OCI-LY1 (cell line): ENCODE measurements around the gene CSTF1.
"Not testable (repeated sequence)": the region's sequence is repeated elsewhere in the genome, so short reads cannot be mapped to it uniquely, and the experiment has no call there.

Experiments used
- H2AFZ ChIP-seq: fragments of 200-600 bp; sonication (generic), shearing (Covaris generic); 2 replicates; pipeline ENCODE4 v1.6.0; 2014; ENCODE audit warnings: antibody characterized with exemption, mild to moderate bottlenecking, low read length
- H3F3A ChIP-seq: fragments of 200-600 bp; sonication (generic), shearing (Covaris generic); 2 replicates; pipeline ENCODE4 v1.6.0; 2014; ENCODE audit warnings: mild to moderate bottlenecking, antibody characterized with exemption, low read length, moderate library complexity; ENCODE audit not compliant: insufficient read depth
- H3K27ac ChIP-seq: fragments of 200-600 bp; sonication (generic); 2 replicates; pipeline ENCODE4 v1.5.1; 2014; ENCODE audit warnings: low read length, mixed run types, mild to moderate bottlenecking, low read depth; ENCODE audit not compliant: poor library complexity, severe bottlenecking
- H3K27me3 ChIP-seq: fragments of 200-600 bp; sonication (generic); 2 replicates; pipeline ENCODE4 v1.6.0; 2014; ENCODE audit warnings: antibody characterized with exemption, mild to moderate bottlenecking, low read length, moderate library complexity; ENCODE audit not compliant: insufficient read depth
- H3K36me3 ChIP-seq: fragments of 200-600 bp; sonication (generic); 2 replicates; pipeline ENCODE4 v1.6.1; 2014; ENCODE audit warnings: mild to moderate bottlenecking, antibody characterized with exemption, low read length, moderate library complexity, mixed read lengths; ENCODE audit not compliant: insufficient read depth
- H3K4me1 ChIP-seq: fragments of 200-600 bp; sonication (generic); 2 replicates; pipeline ENCODE4 v1.5.1; 2014; ENCODE audit warnings: mild to moderate bottlenecking, low read length, moderate library complexity; ENCODE audit not compliant: insufficient read depth, severe bottlenecking
- H3K4me2 ChIP-seq: fragments of 200-600 bp; sonication (generic), shearing (Covaris generic); 2 replicates; pipeline ENCODE4 v1.6.1; 2014; ENCODE audit warnings: low read length
- H3K4me3 ChIP-seq: fragments of 200-600 bp; sonication (generic); 2 replicates; pipeline ENCODE4 v1.5.1; 2014; ENCODE audit warnings: low read length, low read depth, mild to moderate bottlenecking, mixed read lengths; ENCODE audit not compliant: poor library complexity, severe bottlenecking
- H3K79me2 ChIP-seq: fragments of 200-600 bp; shearing (Covaris generic); 2 replicates; pipeline ENCODE4 v1.6.1; 2016; ENCODE audit warnings: mixed run types, low read length, mixed read lengths; ENCODE audit not compliant: insufficient read depth
- H3K9ac ChIP-seq: fragments of 200-600 bp; sonication (generic), shearing (Covaris generic); 2 replicates; pipeline ENCODE4 v1.6.1; 2014; ENCODE audit warnings: mild to moderate bottlenecking, low read length, mixed read lengths
- H3K9me2 ChIP-seq: fragments of 200-600 bp; sonication (generic), shearing (Covaris generic); 2 replicates; pipeline ENCODE4 v1.6.1; 2014; ENCODE audit warnings: low read depth, mild to moderate bottlenecking, low read length, mixed read lengths
- H3K9me3 ChIP-seq: fragments of 200-600 bp; shearing (Covaris generic); 2 replicates; pipeline ENCODE4 v1.6.1; 2014; ENCODE audit warnings: low read length, mixed read lengths
- H4K20me1 ChIP-seq: fragments of 200-600 bp; sonication (generic), shearing (Covaris generic); 2 replicates; pipeline ENCODE4 v1.6.0; 2016; ENCODE audit warnings: mild to moderate bottlenecking, low read length; ENCODE audit not compliant: insufficient read depth
- CTCF ChIP-seq: fragments of 200-600 bp; sonication (generic), shearing (Covaris generic); IDR thresholded peaks from 2 replicates; pipeline ENCODE4 v1.5.1; 2017; ENCODE audit warnings: mild to moderate bottlenecking, antibody characterized with exemption, low read length, moderate library complexity, mixed read lengths
- EZH2 ChIP-seq: fragments of 200-600 bp; sonication (generic), shearing (Covaris generic); IDR thresholded peaks from 2 replicates; pipeline ENCODE4 v1.8.0; 2017; ENCODE audit warnings: borderline replicate concordance, mixed run types, mild to moderate bottlenecking, antibody characterized with exemption, low read length, moderate library complexity, mixed read lengths

Gene CSTF1

GRCh38 chr20:56406910-56407309 is 14.5 kb downstream of the CSTF1 start:
- TF ChIP-seq CTCF: no peak
- no peak for TF ChIP-seq EZH2
- H4K20me1 ChIP-seq: no peaks in the 10 kb centered on the region
- H3K4me1 ChIP-seq: peaks cover 8% of the 10 kb centered on the region
- no peaks in the 10 kb centered on the region for H3K9me2 ChIP-seq
- no peaks in the 10 kb centered on the region for H3K9me3 ChIP-seq
- H3K27me3 ChIP-seq: no peaks in the 10 kb centered on the region
- no peak overlapping the region for H2AFZ ChIP-seq
- no peak overlapping the region for H3K4me2 ChIP-seq
- peaks cover 69% of the 10 kb centered on the region for H3K36me3 ChIP-seq
- no peaks in the 10 kb centered on the region for H3F3A ChIP-seq
- H3K4me3 ChIP-seq: no peak overlapping the region
- no peak overlapping the region for H3K9ac ChIP-seq
- H3K79me2 ChIP-seq: no peaks in the 10 kb centered on the region
- H3K27ac ChIP-seq: no peak overlapping the region

DNA sequence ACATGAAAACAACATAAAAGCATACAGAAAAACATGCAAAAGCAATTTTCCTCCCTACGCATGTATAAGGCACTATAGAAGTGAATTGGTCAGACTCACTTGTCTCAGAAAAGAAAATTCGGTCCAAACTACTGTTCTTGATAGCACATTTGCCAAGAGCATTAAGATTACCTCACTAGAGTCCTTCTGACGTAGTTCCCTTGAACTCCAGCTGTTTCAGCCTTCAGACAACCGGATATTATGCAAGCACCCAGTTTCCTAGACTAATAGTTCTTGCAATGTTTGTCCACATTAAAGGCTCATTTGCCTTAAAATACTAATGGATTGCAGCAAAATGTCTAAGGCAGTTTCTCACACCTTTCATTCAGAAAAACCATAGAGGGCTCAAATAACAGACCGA is 17.1 kb downstream of the CSTF1 start:
- Histone ChIP-seq H3K9me2 (no peaks in the 10 kb centered on the region), H2AFZ (no peak overlapping the region)

DNA sequence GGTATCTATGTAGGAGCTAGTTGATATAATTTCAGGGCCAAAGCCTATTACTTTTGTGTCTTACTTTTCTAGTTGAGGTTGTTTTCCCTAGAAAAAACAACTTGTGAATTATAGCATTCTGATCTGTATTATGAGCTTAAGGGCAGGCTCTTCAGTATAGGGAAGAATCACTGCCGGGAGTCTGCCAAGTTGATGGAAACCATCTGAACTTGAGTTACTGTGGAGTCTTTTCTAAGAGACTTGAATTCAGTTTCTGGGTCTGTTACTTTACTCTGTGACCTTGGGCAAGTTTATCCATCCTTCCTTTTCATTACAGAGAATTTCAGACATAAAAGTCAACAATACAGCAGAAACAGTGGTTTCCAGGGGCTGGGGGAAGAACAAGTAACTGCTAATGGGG is 17.5 kb downstream of the CSTF1 start:
- TF ChIP-seq EZH2 (no peak), CTCF (no peak)
- Histone ChIP-seq H3F3A (no peaks in the 10 kb centered on the region), H3K27ac (no peak overlapping the region), H3K27me3 (no peaks in the 10 kb centered on the region), H3K9ac (no peak overlapping the region), H3K4me1 (peaks cover 12% of the 10 kb centered on the region), H3K9me2 (no peaks in the 10 kb centered on the region), H3K4me2 (no peak overlapping the region), H3K79me2 (no peaks in the 10 kb centered on the region), H4K20me1 (no peaks in the 10 kb centered on the region), H3K9me3 (no peaks in the 10 kb centered on the region), H3K36me3 (peaks cover 41% of the 10 kb centered on the region), H2AFZ (no peak overlapping the region), H3K4me3 (no peak overlapping the region)

More for the DNA sequence above, 17.1 kb downstream of the CSTF1 start:
- Histone ChIP-seq H3K27ac (no peak overlapping the region), H3F3A (no peaks in the 10 kb centered on the region), H3K4me1 (peaks cover 12% of the 10 kb centered on the region), H3K79me2 (no peaks in the 10 kb centered on the region), H3K4me3 (no peak overlapping the region), H3K9me3 (no peaks in the 10 kb centered on the region), H3K4me2 (no peak overlapping the region), H3K27me3 (no peaks in the 10 kb centered on the region), H4K20me1 (no peaks in the 10 kb centered on the region), H3K36me3 (peaks cover 44% of the 10 kb centered on the region), H3K9ac (no peak overlapping the region)
- TF ChIP-seq CTCF (no peak), EZH2 (no peak)

GRCh38 chr20:56411287-56411686 is 18.8 kb downstream of the CSTF1 start:
- H3K9me3 ChIP-seq, H3K4me3 ChIP-seq, H3K9me2 ChIP-seq, H4K20me1 ChIP-seq, H3K27me3 ChIP-seq, H3K79me2 ChIP-seq, H2AFZ ChIP-seq, H3K9ac ChIP-seq, H3F3A ChIP-seq: not testable (repeated sequence)
- peak overlapping the region; percentile 76 for H3K27ac ChIP-seq
- H3K36me3 ChIP-seq: peaks cover 28% of the 10 kb centered on the region
- peak overlapping the region; percentile 25; the same call in 1 of the 2 replicates for H3K4me2 ChIP-seq
- peaks cover 12% of the 10 kb centered on the region for H3K4me1 ChIP-seq
